22Rv1 (cell line): ENCODE data around the gene CYP2W1.

Experiments used
- CTCF ChIP-seq: fragments of 450-650 bp; IDR thresholded peaks from 2 replicates; pipeline ENCODE4 v1.5.1; 2017; ENCODE audit warnings: mild to moderate bottlenecking
- ZFX ChIP-seq: fragments of 450-650 bp; IDR thresholded peaks from 2 replicates; pipeline ENCODE4 v1.6.1; 2017; ENCODE audit warnings: antibody characterized with exemption, borderline replicate concordance

- TF ChIP-seq CTCF (no peak), ZFX (no peak)
Observed at GRCh38 chr7:939843-940242, 43.1 kb upstream of the CYP2W1 start.
